Measurements from ENCODE around the gene CERS2. TPM values are rescaled to one million over a fixed set of nuclear protein-coding genes. Genes with fewer than 3 reads are reported as not detected.
A peak's percentile ranks its signal among the peaks of the same experiment; 100 is the strongest.

The CERS2 gene
- total RNA-seq, 1 experiment from 2014 or later, result 113 TPM

DNA sequence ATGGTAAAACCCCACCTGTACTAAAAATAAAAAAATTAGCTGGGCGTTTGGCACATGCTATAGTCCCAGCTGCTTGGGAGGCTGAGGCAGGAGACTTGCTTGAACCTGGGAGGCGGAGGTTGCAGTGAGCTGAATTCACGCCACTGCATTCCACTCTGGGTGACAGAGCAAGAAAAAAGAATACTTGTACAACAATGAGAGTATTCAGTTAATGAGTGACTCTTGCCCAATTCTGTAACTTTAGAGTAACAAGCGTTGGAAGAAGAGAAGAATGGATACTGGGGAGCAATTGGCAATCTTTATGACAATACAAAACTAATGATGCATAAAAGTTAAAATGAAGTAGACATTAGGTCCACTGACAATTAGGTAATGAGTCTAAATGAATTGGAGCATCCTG lies 18.0 kb upstream of the CERS2 start:
- no peak overlapping the region for H3K27ac ChIP-seq
- H3K9me3 ChIP-seq (ENCODE audit: insufficient read depth, low read depth), result no peaks in the 10 kb centered on the region
- no peaks in the 10 kb centered on the region for H3K9me2 ChIP-seq (ENCODE audit: insufficient read depth)
- CTCF ChIA-PET, result no interaction called here
- no peak overlapping the region for H3K4me3 ChIP-seq
- H3K79me2 ChIP-seq (ENCODE audit: low read depth), result no peaks in the 10 kb centered on the region
- no peaks in the 10 kb centered on the region for H3K27me3 ChIP-seq (ENCODE audit: insufficient read depth, low read depth)
- no peaks in the 10 kb centered on the region for H4K20me1 ChIP-seq (ENCODE audit: insufficient read depth)
- intact Hi-C loops (cut with micrococcal nuclease; ENCODE audit: unreplicated experiment), result loop anchor here (10.0 kb wide), 1 partner anchor 178 kb away; no protein-coding TSS in a partner anchor
- H3F3A ChIP-seq (ENCODE audit: insufficient read depth, low read depth), result peaks cover 9% of the 10 kb centered on the region; the same call in 1 of the 2 replicates
- no peak overlapping the region for H3K4me2 ChIP-seq
- TF ChIP-seq EZH2 (IDR thresholded peaks at IDR 0.05; ENCODE audit: low read depth) (no peak), CTCF (conservative IDR thresholded peaks at IDR 0.05) (no peak)
- H3K4me1 ChIP-seq (replicated peaks; ENCODE audit: insufficient read depth), result 0 out of 2 replicates have a peak, but pooled peaks cover 5% of the 10 kb centered on the region
- H3K36me3 ChIP-seq (ENCODE audit: low read depth), result no peaks in the 10 kb centered on the region
- POLR2A ChIA-PET (ENCODE audit: unreplicated experiment), result no interaction called here
- no peak for DNase-seq
- no peak overlapping the region for H2AFZ ChIP-seq
- no TSS peak for BruUV-seq (replicated peaks)

- Histone ChIP-seq H3K79me2 (ENCODE audit: low read depth) (peaks cover 18% of the 10 kb centered on the region; the same call in 1 of the 2 replicates), H2AFZ (no peak overlapping the region), H3K27ac (no peak overlapping the region), H3K36me3 (ENCODE audit: low read depth) (no peaks in the 10 kb centered on the region), H3K27me3 (ENCODE audit: insufficient read depth, low read depth) (no peaks in the 10 kb centered on the region), H3K4me1 (replicated peaks; ENCODE audit: insufficient read depth) (peaks cover 31% of the 10 kb centered on the region), H3K4me3 (no peak overlapping the region), H3F3A (ENCODE audit: insufficient read depth, low read depth) (peaks cover 18% of the 10 kb centered on the region; the same call in 1 of the 2 replicates), H4K20me1 (ENCODE audit: insufficient read depth) (no peaks in the 10 kb centered on the region), H3K9me2 (ENCODE audit: insufficient read depth) (no peaks in the 10 kb centered on the region), H3K9me3 (ENCODE audit: insufficient read depth, low read depth) (no peaks in the 10 kb centered on the region), H3K4me2 (no peak overlapping the region)
- intact Hi-C loops (cut with micrococcal nuclease; ENCODE audit: unreplicated experiment), result no loop called here
- ChIA-PET POLR2A (ENCODE audit: unreplicated experiment) (no interaction called here), CTCF (no interaction called here)
- no peak for DNase-seq
- no peak for TF ChIP-seq EZH2 (IDR thresholded peaks at IDR 0.05; ENCODE audit: low read depth)
- no peak for TF ChIP-seq CTCF (conservative IDR thresholded peaks at IDR 0.05)
- BruUV-seq (replicated peaks), result no TSS peak
These were observed 13.3 kb upstream of the CERS2 start for GRCh38 chr1:150987924-150988323.

- H3K36me3 ChIP-seq (ENCODE audit: low read depth), result no peaks in the 10 kb centered on the region
- H2AFZ ChIP-seq, result no peak overlapping the region
- BruUV-seq (replicated peaks), result no TSS peak
- H3K4me2 ChIP-seq, result peak overlapping the region; percentile 10
- ChIA-PET POLR2A (ENCODE audit: unreplicated experiment) (interaction anchor here (0.6 to 0.7 kb wide), 4 partner anchors 11 to 213 kb away, joined by 4 to 18 read pairs (median 10); partner anchors contain the start of gene MLLT11), CTCF (interaction anchor here (0.6 to 1.1 kb wide), 3 partner anchors 44 to 73 kb away, joined by 4 to 10 read pairs (median 4); no protein-coding TSS in a partner anchor)
- H3K4me1 ChIP-seq (replicated peaks; ENCODE audit: insufficient read depth), result peaks cover 57% of the 10 kb centered on the region
- H3K27ac ChIP-seq, result no peak overlapping the region
- intact Hi-C loops (cut with micrococcal nuclease; ENCODE audit: unreplicated experiment), result no loop called here
- no peak overlapping the region for H3K4me3 ChIP-seq
- peak; percentile 50 to 65 for DNase-seq
- no peaks in the 10 kb centered on the region for H4K20me1 ChIP-seq (ENCODE audit: insufficient read depth)
- peaks cover 19% of the 10 kb centered on the region; the same call in 1 of the 2 replicates for H3K79me2 ChIP-seq (ENCODE audit: low read depth)
- TF ChIP-seq CTCF (conservative IDR thresholded peaks at IDR 0.05) (no peak), EZH2 (IDR thresholded peaks at IDR 0.05; ENCODE audit: low read depth) (no peak)
- H3K9me2 ChIP-seq (ENCODE audit: insufficient read depth), result no peaks in the 10 kb centered on the region
- H3K9me3 ChIP-seq (ENCODE audit: insufficient read depth, low read depth), result no peaks in the 10 kb centered on the region
- no peaks in the 10 kb centered on the region for H3K27me3 ChIP-seq (ENCODE audit: insufficient read depth, low read depth)
- H3F3A ChIP-seq (ENCODE audit: insufficient read depth, low read depth), result peaks cover 36% of the 10 kb centered on the region
These were observed 10.7 kb upstream of the CERS2 start for GRCh38 chr1:150985179-150985825.

All from PC-9 (cell line).